Activated naive CD8-positive, alpha-beta T cell treated with anti-CD3 and anti-CD28 coated beads, Interleukin-2, amount 50 U/mL, for 16 hours (primary cell): ENCODE results near the gene DOHH.

Experiments used
- DNase-seq: peaks from one replicate; pipeline ENCODE4 v3.0.0-alpha.2; 2020; ENCODE audit warnings: low read depth, low spot score

DOHH gene

DNA sequence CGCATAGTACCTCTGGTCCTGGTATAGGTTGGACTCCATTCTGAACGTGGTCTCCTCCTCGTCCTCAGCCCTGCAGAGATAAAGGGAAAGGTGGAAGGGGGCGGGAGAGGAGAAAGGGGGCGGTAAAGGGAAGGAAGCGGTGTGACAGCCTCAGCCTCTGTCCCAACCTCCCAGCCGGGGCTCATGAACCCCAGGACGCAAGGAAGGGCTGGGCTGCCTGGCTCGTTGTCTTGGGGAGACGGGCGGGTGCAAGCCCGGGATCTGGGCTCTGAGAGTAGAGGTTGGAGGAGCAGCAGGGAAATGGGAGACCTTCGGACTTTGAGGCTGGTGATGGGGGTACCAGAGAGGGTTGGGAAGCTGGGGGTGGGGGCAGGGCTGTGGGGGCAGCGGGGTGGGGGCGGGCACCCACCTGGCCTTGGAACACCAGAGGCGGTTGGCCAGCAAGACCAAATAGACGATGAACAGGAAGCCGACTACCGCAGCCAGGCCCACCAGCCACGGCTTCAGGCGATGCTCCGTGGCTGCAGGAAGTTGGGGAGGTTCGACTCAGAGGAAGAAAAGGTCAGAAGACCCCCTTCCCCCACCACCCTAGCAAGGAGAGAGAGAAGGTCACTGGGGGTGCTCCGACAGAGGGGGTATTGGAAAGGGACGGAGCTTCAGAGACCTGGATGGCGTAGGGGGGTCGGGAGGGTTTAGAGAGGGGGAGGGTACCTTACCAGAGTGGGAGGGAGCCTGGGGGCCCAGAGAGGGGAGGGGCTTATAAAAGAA lies 21.9 kb downstream of the DOHH start:
- DNase-seq: no peak

- no peak for DNase-seq
Observed at GRCh38 chr19:3477951-3478350, 22.5 kb downstream of the DOHH start.

GRCh38 chr19:3477506-3477905 lies 23.0 kb downstream of the DOHH start:
- no peak for DNase-seq

DNA sequence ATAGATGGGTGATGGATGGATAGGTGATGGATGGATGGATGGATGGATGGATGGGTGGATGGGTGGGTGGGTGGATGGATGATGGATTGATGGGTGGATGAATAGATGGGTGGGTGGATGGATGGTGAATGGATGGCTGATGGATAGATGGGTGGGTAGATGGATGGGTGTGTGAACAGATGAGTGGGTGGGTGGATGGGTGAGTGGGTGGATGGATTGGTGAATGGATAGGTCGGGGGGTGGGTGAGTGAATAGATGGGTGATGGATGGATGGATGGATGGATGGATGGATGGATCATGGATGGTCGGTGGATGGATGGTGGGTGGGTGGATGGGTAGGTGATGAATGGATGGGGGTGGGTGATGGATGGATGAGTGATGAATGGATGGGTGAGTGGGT lies 23.6 kb downstream of the DOHH start:
- no peak for DNase-seq

DNA sequence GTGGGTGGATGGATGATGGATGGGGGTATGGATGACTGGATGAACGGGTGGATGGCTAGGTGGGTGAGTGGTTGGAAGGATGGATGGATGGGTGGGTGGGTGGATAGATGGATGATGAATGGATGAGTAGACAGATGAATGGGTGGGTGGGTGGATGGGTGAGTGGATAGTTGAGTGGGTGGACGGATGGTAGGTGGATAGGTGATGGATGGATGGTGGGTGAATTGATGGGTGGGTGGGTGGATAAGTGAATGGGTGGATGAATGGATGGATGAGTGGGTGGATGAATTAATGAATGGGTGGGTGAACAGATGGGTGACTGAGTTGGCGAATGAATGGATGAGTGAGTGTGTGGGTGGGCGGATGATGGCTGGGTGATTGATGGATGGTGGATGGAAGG lies 25.0 kb downstream of the DOHH start:
- no peak for DNase-seq

DNA sequence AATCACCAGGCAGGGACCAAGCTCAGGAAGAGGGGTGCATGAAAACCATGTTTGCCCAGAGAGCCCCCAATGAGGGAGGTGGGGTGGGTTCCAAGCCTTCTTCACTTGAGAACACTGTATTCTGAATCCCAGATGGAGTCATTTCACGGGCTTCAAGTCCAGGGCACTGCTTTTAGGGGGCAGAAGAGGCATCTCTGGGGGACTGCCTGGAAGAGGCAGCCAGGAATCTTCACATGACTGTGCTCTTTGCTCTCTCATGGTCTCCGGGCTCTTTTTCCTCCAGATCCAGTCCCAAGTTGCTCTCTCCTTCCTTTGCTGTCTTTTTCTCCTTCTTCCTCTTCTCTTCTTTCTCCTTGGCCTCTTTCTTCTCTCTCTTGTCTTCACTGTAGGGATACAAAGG lies 25.9 kb downstream of the DOHH start:
- no peak for DNase-seq

- DNase-seq: no peak
Observed at GRCh38 chr19:3474010-3474409, 26.5 kb downstream of the DOHH start.

DNA sequence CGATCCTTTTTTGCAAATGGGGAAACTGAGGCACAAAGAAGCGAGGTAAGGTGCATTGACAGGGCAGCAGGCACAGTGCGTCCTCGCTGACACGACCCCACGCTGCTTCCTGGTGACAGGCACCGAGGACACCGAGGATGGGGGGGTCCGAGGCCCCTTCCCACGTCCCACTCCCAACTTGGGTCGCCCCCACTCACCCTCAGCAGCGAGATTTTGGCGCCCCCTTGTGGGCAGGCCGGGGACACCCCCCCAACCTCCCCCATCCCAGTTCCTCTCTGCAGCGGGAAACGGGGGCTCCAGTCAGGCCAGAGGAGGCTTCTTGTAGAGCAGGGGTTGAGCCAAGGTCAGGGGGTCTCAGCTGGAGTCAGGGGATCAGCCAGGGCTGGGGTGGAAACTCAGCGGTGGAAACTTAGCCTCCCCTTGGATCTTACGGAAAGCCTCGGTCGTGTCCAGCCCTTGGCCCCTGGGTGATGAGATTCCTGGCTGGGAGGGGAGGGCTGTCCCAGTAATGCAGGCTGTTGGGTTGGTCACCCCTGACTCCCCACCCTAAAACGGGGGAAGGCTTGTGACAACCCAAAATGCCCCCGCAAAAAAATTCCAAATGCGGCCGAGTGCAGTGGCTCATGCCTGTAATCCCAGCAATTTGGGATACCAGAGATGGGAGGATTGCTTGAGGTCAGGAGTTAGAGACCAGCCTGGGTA lies 28.4 kb downstream of the DOHH start:
- DNase-seq: no peak

- no peak for DNase-seq
Observed at GRCh38 chr19:3470500-3471128, 29.9 kb downstream of the DOHH start.

DNA sequence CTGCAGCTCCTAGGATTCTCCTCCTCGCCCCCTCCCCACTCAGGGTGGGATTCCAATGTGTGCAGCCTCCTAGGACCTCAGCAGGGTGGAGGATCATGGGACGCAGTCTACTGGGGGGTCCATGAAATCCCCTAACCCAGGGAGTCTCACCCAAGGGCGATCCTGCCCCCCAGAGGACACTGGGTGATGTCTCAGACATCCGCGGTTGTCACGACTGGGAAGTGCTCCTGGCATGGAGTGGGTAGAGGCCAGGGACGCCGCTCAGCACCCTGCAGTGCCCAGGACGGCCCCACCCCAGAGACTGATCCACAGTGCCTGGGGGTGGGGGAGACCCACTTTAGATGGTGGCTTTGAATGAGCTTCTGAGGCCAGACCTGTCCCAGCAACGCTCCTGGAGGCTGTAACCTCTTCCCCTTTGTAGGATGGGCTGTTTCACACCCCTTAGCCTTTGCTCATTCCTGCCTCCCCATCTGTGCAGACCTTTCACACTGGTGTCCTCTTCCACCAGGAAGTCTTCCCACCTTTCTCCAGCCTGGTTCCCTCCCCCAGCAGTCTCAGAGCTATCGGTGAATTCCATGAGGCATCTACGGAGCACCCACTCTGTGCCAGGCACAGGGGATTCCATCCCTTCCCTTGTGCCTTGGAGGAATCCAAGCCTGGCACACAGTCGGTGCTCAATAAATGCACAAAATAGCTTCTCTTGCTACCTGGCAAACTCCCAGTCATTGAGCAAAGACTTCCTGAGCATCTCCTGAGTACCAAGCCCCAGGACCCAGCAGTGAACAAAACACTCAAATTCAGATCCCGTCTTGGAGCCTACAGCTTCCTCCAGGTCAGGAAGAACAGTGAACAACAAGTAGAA lies 30.6 kb downstream of the DOHH start:
- no peak for DNase-seq

DNA sequence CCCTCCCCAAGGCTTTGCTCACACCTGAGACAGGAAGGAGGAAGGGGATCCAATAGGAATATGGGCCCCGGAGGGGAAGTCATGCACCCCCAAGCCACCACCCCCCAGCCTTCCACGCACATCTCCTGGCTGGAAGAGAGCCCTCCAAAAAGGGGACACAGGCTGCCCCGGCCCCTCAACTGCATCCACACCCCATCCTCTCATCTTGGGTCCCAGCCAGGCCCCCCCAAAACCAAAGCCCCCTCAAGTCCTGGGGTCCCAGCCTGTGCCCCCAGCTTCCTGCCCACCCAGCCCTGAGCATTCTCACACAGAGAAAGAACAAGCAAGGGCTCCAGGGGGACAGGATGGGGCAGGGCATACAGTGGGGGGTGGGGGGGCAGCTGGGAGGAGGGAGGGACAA lies 32.3 kb downstream of the DOHH start:
- no peak for DNase-seq

DNA sequence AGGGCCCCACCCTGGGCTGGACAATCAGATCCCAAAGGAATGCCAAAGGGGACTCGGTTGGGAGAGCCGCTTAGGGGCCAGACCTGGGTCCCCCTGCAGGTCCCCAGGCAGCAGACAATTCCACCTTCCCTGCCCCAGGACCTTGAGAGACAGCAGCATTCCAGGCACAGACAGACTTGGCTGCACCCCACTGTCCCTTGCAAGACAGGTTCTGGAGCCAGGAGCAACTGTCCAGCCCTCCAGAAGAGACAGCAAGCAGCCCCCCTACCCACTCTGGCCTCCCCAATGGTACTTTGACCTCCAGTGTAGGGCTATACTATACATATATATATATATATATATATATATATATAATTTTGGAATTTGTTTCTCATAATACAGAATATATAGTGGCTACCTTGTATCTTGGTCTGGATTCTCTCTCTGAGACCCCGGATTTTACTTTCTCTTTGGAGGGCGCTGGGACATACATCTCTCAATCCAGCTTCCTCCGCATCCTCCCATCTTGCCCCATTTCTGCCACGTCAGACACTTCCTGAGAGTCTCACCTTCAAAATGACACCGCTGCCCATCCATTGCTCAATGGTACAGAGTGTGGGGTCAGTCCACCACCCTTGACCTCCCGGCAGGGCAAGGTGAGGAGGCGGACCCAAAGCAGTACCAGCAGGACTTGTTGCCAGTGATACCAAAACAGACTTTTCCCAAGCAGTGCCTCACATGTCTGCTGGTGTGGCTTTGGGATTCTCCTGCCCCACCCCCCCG lies 32.9 kb downstream of the DOHH start:
- no peak for DNase-seq

- DNase-seq: no peak
Observed at GRCh38 chr19:3466635-3467034, 33.8 kb downstream of the DOHH start.

- DNase-seq: no peak
Observed at GRCh38 chr19:3465552-3465951, 34.9 kb downstream of the DOHH start.

- DNase-seq: no peak
Observed at GRCh38 chr19:3464587-3465235, 35.8 kb downstream of the DOHH start.

DNA sequence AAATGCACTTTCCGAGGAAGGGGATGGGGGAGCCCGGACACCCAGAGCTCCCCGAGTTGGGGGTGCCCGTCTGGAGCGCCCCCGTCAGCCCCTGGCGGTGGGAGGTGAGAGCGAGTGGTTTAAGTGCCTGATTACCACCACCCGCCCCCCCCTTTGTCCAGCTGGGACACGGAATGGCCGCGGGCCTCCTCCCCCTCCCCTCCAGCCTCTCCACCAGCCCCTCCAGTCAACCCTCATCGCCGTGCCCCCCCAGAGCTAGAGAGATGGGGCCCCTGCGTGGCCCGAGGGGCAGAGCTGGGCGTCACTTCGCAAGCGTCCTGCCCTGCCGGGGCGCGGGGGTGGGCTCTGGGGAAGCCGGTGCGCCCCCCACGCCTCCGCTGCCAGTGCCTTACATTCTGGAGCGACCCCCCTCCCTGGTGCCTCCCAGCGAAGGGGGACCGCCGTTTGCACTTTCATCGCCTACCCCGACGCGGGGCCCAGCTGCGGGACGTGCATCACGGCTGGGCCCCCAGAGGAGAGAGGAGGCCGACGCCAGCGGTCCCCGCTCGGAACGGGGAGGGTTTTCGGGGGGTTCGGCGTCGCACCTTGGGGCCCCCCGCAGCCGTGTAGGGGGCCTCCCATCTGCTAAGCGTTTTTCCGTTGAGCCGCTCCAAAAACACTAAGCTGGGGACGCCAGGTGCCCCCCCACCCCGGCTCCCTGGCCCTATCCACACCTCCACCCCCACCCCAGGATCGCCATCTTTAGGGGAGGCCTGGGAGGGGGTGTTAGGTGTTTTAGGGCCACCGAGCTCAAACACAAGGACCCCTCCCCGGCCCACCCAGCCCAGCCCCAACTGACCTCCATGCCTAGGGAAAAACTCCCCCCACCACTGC lies 36.5 kb downstream of the DOHH start:
- no peak for DNase-seq

DNA sequence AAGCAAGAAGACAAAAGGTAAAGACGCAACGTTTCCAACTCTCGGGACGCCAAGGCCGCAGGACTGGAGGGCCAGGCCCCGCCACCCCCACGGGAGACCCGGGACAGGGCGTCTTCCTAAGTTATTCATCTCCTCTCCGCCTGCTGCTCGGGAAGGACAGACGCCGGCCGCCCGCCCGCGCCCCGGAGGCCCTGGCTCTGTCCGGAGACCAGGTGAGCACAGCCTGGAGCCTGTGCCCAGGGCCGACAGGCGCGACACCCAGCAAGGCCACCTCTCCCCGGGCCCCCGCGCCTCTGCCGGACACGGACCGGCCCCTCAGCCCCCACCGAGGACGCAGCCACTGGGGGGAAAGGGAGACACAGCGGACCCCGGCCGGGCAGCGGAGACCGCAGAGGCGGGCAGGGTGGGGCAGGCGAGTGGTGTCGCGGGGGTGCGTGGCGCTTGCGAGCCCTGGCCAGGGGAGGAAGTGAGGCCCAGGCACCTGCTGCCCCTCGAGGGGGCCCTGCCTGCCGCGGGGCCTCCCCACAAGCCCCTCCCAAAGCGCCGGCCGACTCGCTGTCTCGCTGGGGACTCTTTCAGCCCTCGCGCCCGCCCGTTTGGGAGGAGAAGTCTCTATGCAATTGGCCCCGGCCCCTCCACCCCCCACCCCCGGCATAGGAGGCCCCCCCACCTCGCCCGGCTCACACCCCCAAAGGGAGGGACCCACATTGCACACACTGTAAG lies 37.3 kb downstream of the DOHH start:
- DNase-seq: no peak

- DNase-seq: no peak
Observed at GRCh38 chr19:3459965-3460582, 40.4 kb downstream of the DOHH start.
